ENCODE data around the gene SSC5D. TPM values are rescaled to one million over a fixed set of nuclear protein-coding genes. Genes with fewer than 3 reads are reported as not detected.

SSC5D gene
- total and polyA plus RNA-seq, 9 of the 15 experiments (the other 6 are each of a cell fraction or from before 2014, with no cell fraction given) = 0.04 to 0.71 (median 0.14) TPM; not detected in 2

GRCh38 chr19:55464662-55465054 is 23.6 kb upstream of the SSC5D start, which contains the start of gene C19orf85:
Gene C19orf85 (minus strand): TSS chr19:55464751. CDS start chr19:55464554, 197 bp downstream.
- POLR2A ChIA-PET = no interaction called here
- no peak within 1 kb of the TSS for H2AFZ ChIP-seq (ENCODE audit: low read depth, low read length)
- H3K4me3 ChIP-seq = no peak within 1 kb of the TSS
- H3K9ac ChIP-seq (ENCODE audit: insufficient read depth in 1 of 2, low read depth in 2 of 2, low read length in 2 of 2) = peak within 1 kb of the TSS in 1 of 2 experiments; percentile 53; a peak in 2 of 4 replicates
- CTCF ChIA-PET (ENCODE audit: low intra/inter-chr PET ratio) = no interaction called here
- no peak within 1 kb of the TSS for H3K4me2 ChIP-seq (ENCODE audit: insufficient read depth, low read length)
- H3K4me1 ChIP-seq (replicated peaks in 1 of 2; ENCODE audit: control insufficient read depth in 2 of 2, insufficient read depth in 2 of 2, low read length in 2 of 2) = peaks cover 37 to 77% of the 10 kb centered on the region in 2 experiments; a peak in 4 of 5 replicates
- no peaks in the 10 kb centered on the region for H3K9me3 ChIP-seq (replicated peaks; ENCODE audit: control insufficient read depth, insufficient read depth, low read depth, low read length)
- H3K79me2 ChIP-seq (ENCODE audit: control insufficient read depth, insufficient read depth, low read length) = peaks cover 21% of the 10 kb centered on the region
- ATAC-seq = no peak
- DNase-seq (ENCODE audit: extremely low read depth in 1 of 4, low spot score in 3 of 4) = no peak
- intact Hi-C loops (cut with micrococcal nuclease) (no loop called here), in situ Hi-C loops (cut with MboI) (no loop called here)
- H3K27ac ChIP-seq (ENCODE audit: extremely low read depth, low read depth, low read length) = no peak within 1 kb of the TSS
- BruUV-seq (replicated peaks) = no TSS peak
- no peaks in the 10 kb centered on the region for H4K20me1 ChIP-seq (replicated peaks; ENCODE audit: control insufficient read depth, insufficient read depth, low read length)
- no peaks in the 10 kb centered on the region for H3K27me3 ChIP-seq (ENCODE audit: control insufficient read depth in 2 of 2, insufficient read depth in 2 of 2, low read length in 2 of 2)
- peaks cover 4% of the 10 kb centered on the region; the same call in 2 of the 3 replicates for H3K36me3 ChIP-seq (ENCODE audit: control insufficient read depth, insufficient read depth, low read length)
- WGBS (ENCODE audit: insufficient coverage, low coverage, missing lambda C conversion rate) = 79% methylated on average over 9 of the region's 14 CpGs
- no peaks in the 10 kb centered on the region for H3K9me1 ChIP-seq (ENCODE audit: control insufficient read depth, insufficient read depth, low read length)
- no peak for FAIRE-seq
- no peak for TF ChIP-seq ZNF77 (CRISPR knock-in tag; IDR thresholded peaks at IDR 0.05)
- TF ChIP-seq DLX4 (CRISPR knock-in tag; IDR thresholded peaks at IDR 0.05) = no peak
- TF ChIP-seq U2AF2 (optimal IDR thresholded peaks at IDR 0.05; ENCODE audit: low read depth, low read length) = no peak
- no peak for TF ChIP-seq BRF1 (IDR thresholded peaks at IDR 0.05; ENCODE audit: borderline replicate concordance, extremely low read depth, insufficient read length)
- TF ChIP-seq ZFPM2 (CRISPR knock-in tag; IDR thresholded peaks at IDR 0.05) = no peak
- TF ChIP-seq PRPF4 (IDR thresholded peaks at IDR 0.05; ENCODE audit: insufficient read depth, low read depth, low read length, poor library complexity, severe bottlenecking) = no peak
- no peak for TF ChIP-seq SAP30 (IDR thresholded peaks at IDR 0.05; ENCODE audit: borderline replicate concordance, insufficient read depth, low read depth, low read length, poor library complexity, severe bottlenecking)
- no peak for TF ChIP-seq ZNF133 (CRISPR knock-in tag; IDR thresholded peaks at IDR 0.05)
- TF ChIP-seq RERE (CRISPR knock-in tag; IDR thresholded peaks at IDR 0.05; ENCODE audit: borderline replicate concordance) = no peak
- no peak for TF ChIP-seq MTA3 (IDR thresholded peaks at IDR 0.05; ENCODE audit: borderline replicate concordance)
- TF ChIP-seq CGGBP1 (CRISPR knock-in tag; IDR thresholded peaks at IDR 0.05) = no peak
- no peak for TF ChIP-seq ZNF444 (CRISPR knock-in tag; IDR thresholded peaks at IDR 0.05)
- no peak for TF ChIP-seq BDP1 (IDR thresholded peaks at IDR 0.05; ENCODE audit: insufficient read depth, insufficient read length)
- TF ChIP-seq ZNF224 (CRISPR knock-in tag; IDR thresholded peaks at IDR 0.05) = no peak
- TF ChIP-seq NR4A1 (CRISPR knock-in tag; IDR thresholded peaks at IDR 0.05) = no peak
- no peak for TF ChIP-seq NR4A1 (tag; IDR thresholded peaks at IDR 0.05)
- no peak for TF ChIP-seq POLR3A (IDR thresholded peaks at IDR 0.05; ENCODE audit: borderline replicate concordance, extremely low read depth, insufficient read depth, insufficient read length)
- no peak for TF ChIP-seq MAX (CRISPR knock-in tag; IDR thresholded peaks at IDR 0.05)
